Muscle of back (tissue), 11 donors: ENCODE results near the gene STARD9. TPM values are rescaled to one million over a fixed set of nuclear protein-coding genes. Genes with fewer than 3 reads are reported as not detected.
"Not testable (repeated sequence)": the region's sequence is repeated elsewhere in the genome, so short reads cannot be mapped to it uniquely, and the experiment has no call there.

Experiments
- DNase-seq, 3 donors: peaks; one replicate each; pipeline versions ENCODE4 v3.0.0 to v3.0.0-alpha.2; 2013
- polyA plus RNA-seq, 10 donors: library from polyadenylated mRNA; unstranded; fragments of 120-200 nt; gene quantifications; one replicate each; pipeline ENCODE4 v1.2.1, GENCODE V29; 2013; ENCODE audit not compliant: insufficient read length in 10 of 10

The STARD9 gene
- polyA plus RNA-seq, 10 donors = 11.6 to 27.8 (median 15.4) TPM

DNA sequence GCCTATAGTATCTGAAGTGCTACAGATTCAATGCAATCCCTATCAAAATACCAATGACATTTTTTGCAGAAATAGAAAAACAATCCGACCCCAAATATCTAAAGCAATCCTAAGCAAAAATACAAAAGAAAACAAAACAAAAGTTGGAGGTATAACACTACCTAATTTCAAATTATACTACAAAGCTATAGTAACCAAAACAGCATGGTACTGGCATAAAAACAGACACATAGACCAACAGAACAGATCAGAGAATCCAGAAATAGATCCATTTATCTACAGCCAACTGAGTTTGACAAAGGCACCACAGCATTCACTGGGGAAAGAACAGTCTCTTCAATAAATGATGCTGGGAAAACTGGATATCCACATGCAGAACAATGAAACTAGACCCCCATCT is 185.4 kb downstream of the STARD9 start:
- no peak for DNase-seq

DNA sequence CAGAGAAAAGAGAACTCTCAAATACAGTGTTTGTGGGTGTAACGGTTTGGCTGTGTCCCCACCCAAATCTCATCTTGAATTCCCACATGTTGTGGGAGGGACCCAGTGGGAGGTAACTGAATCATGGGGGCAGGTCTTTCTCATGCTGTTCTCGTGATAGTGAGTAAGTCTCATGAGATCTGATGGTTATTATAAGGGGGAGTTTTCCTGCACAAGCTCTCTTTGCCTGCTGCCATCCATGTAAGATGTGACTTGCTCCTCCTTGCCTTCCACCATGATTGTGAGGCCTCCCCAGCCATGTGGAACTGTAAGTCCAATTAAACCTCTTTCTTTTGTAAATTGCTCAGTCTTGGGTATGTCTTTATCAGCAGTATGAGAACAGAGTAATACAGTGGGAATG is 186.4 kb downstream of the STARD9 start:
- not testable (repeated sequence) for DNase-seq

GRCh38 chr15:42764154-42764731 is 188.8 kb downstream of the STARD9 start:
- DNase-seq = not testable (repeated sequence)

DNA sequence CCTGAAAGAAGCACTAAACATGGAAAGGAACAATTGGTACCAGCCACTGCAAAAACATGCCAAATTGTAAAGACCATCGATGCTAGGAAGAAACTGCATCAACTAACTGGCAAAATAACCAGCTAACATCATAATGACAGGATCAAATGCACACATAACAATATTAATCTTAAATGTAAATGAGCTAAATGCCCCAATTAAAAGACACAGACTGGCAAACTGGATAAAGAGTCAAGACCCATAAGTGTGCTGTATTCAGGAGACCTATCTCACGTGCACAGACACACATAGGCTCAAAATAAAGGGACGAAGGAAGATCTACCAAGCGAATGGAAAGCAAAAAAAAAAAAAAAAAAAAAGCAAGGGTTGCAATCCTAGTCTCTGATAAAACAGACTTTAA is 190.7 kb downstream of the STARD9 start:
- not testable (repeated sequence) for DNase-seq

Other genes with a start within 250 kb of the STARD9 start
- 100 to 1,000 TPM; 151 to 483 (median 332) TPM for gene CAPN3, start 216.1 kb upstream of the STARD9 start, polyA plus RNA-seq
- 100 to 1,000 TPM; 178 to 329 (median 227) TPM for gene ZNF106, start 84.5 kb upstream of the STARD9 start, polyA plus RNA-seq
- 10 to 100 TPM; 51.5 to 68.4 (median 58.8) TPM for gene SNAP23, start 80.0 kb upstream of the STARD9 start, polyA plus RNA-seq
- 10 to 100 TPM; 14.2 to 19.5 (median 16.5) TPM for gene LRRC57, start 26.8 kb upstream of the STARD9 start, polyA plus RNA-seq
- gene HAUS2, start 26.8 kb upstream of the STARD9 start, polyA plus RNA-seq = 10 to 100 TPM; 15.6 to 22.2 (median 18.3) TPM
- 10 to 100 TPM; 10.6 to 17.8 (median 14.4) TPM for gene CDAN1, start 161.5 kb downstream of the STARD9 start, polyA plus RNA-seq